Fibroblast of skin of back (primary cell): ENCODE data around the gene CREB3L1.

Experiments used
- DNase-seq: peaks from one replicate; pipeline ENCODE4 v3.0.0-alpha.2; 2013

Gene CREB3L1

GRCh38 chr11:46366661-46367161, 89.2 kb downstream of the CREB3L1 start:
- DNase-seq, result no peak

DNA sequence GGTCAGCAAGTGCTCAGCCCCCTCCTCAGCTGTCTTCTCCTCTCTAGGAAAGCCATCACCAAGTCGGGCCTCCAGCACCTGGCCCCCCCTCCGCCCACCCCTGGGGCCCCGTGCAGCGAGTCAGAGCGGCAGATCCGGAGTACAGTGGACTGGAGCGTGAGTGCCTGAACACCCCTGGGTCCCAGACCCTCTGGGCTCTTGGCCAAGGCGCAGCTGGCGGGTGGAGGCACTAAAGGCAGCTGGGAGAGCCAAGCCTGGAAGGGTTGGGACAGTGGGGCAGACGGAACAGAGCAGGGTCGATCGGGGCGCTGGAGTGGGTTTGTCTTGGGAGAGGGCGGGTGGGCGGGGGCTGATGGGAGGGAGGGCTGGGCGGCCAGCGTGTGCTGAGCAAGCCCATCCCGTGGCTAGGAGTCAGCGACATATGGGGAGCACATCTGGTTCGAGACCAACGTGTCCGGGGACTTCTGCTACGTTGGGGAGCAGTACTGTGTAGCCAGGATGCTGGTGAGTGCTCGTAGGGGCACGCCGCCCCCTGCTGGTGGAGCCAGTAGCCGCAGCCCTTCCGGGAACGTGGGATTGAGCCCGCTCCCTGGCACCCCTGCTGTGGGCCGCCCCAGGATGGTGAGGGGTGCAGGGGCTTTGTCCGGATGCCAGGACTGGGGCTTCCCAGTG, 89.9 kb downstream of the CREB3L1 start:
- DNase-seq, result peak; percentile 48

DNA sequence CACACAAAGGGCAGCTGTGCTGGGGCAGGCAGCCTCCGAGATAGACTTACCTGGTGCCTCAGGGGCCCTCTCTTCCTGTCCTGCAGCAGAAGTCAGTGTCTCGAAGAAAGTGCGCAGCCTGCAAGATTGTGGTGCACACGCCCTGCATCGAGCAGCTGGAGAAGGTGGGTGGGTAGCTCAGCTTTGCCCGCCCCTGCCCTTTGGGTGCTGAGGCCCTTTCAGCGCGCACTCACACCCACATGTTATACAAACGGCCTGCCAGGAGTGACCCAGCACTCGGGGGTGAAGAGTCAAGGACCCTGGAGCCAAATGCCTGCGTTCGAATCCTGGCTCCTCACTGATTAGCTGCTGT, 90.4 kb downstream of the CREB3L1 start:
- no peak for DNase-seq

DNA sequence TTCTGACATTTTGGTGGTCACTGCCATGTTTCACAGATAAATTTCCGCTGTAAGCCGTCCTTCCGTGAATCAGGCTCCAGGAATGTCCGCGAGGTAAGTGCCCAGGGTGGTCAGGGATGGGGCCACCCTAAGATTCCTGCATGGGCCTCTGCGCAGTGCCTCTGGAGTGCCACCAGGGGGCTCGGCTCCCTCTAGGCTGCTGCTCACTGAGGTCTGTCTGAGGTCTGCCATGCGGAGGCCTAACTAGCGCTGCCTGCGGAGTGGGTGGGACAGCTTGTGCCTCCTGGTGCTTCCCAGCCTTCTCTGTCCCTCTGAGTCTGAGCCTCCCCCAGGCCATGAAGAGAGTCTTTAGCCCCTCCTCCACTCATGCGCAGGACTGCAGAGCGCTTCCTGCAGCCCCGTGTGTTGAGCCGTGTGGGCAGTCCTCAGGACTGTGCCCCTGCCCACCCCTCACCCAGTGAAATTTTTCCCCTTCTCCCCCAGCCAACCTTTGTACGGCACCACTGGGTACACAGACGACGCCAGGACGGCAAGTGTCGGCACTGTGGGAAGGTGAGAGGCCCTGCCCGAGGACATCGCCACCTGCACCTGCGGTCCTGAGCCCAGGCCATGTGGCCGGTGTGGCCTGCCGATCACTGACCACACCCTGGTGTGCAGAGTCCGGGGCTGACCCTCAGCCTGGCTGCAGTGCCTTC, 92.1 kb downstream of the CREB3L1 start:
- DNase-seq, result peak; percentile 66

- no peak for DNase-seq
These were observed 92.8 kb downstream of the CREB3L1 start for GRCh38 chr11:46370253-46370652.
